Adrenal gland (tissue), 5 donors: ENCODE measurements around the gene SOX8.

Experiments used
- CTCF ChIP-seq, 6 experiments: fragments of 450-650 bp in 4 of 6; fragments of 200-600 bp in 2 of 6; sonication (generic) in 1 of 6; IDR thresholded peaks; 1 replicate in 5 of 6; 2 replicates in 1 of 6; pipeline versions ENCODE4 v1.5.1 to v1.8.0; 2016 to 2021; ENCODE audit warnings: antibody characterized with exemption in 6 of 6, mild to moderate bottlenecking in 2 of 6, moderate library complexity in 1 of 6
- POLR2A ChIP-seq, 2 donors: fragments of 450-650 bp; IDR thresholded peaks; one replicate each; pipeline ENCODE4 v1.6.1; 2017; ENCODE audit warnings: antibody characterized with exemption in 2 of 2, mild to moderate bottlenecking in 2 of 2, moderate library complexity in 1 of 2
- donor health status: DM: no; HTN: no; CAD: no.

- TF ChIP-seq CTCF (IDR thresholded peaks at IDR 0.05) (no peak), POLR2A (IDR thresholded peaks at IDR 0.05) (no peak)
Measured at GRCh38 chr16:971582-971905, 10.0 kb upstream of the SOX8 start.
